WTC11 (cell line): ENCODE data around the gene DNMT3A.

Experiments used
- ATF2 ChIP-seq: sonication (generic); formaldehyde crosslinking; IDR thresholded peaks from 2 replicates; pipeline ENCODE4 v1.8.1; 2022; ENCODE audit warnings: low read depth, missing genetic modification reagents, borderline replicate concordance
- CTCF ChIP-seq: fragments of 200-600 bp; IDR thresholded peaks from 2 replicates; pipeline ENCODE4 v1.8.0; 2022; ENCODE audit warnings: antibody characterized with exemption
- FOXP1 ChIP-seq: sonication (generic); formaldehyde crosslinking; IDR thresholded peaks from 2 replicates; pipeline ENCODE4 v1.8.0; 2022; ENCODE audit warnings: missing genetic modification reagents, mild to moderate bottlenecking, moderate library complexity, borderline replicate concordance
- MAX ChIP-seq: sonication (generic); formaldehyde crosslinking; IDR thresholded peaks from 2 replicates; pipeline ENCODE4 v1.8.0; 2022; ENCODE audit warnings: mild to moderate bottlenecking, missing genetic modification reagents
- PRRX2 ChIP-seq: fragments of 250-450 bp; sonication (Bioruptor Pico); IDR thresholded peaks from 2 replicates; pipeline ENCODE4 v1.8.0; 2021; ENCODE audit warnings: mild to moderate bottlenecking
- SMAD4 ChIP-seq: sonication (generic); formaldehyde crosslinking; IDR thresholded peaks from 2 replicates; pipeline ENCODE4 v1.8.0; 2022; ENCODE audit warnings: mild to moderate bottlenecking, missing genetic modification reagents
- SP1 ChIP-seq: sonication (generic); formaldehyde crosslinking; conservative IDR thresholded peaks from 2 replicates; pipeline ENCODE4 v1.8.1; 2022; ENCODE audit warnings: missing genetic modification reagents
- USF2 ChIP-seq: sonication (generic); formaldehyde crosslinking; IDR thresholded peaks from 2 replicates; pipeline ENCODE4 v1.8.1; 2023; ENCODE audit warnings: mild to moderate bottlenecking, missing genetic modification reagents, moderate library complexity
- ZBTB21 ChIP-seq: sonication (generic); formaldehyde crosslinking; IDR thresholded peaks from 2 replicates; pipeline ENCODE4 v1.8.1; 2023; ENCODE audit warnings: mild to moderate bottlenecking, missing genetic modification reagents, borderline replicate concordance
- ZNF121 ChIP-seq: sonication (generic); formaldehyde crosslinking; IDR thresholded peaks from 2 replicates; pipeline ENCODE4 v1.8.0; 2023; ENCODE audit warnings: missing genetic modification reagents
- ZNF232 ChIP-seq: sonication (generic); formaldehyde crosslinking; IDR thresholded peaks from 2 replicates; pipeline ENCODE4 v1.8.0; 2022; ENCODE audit warnings: mild to moderate bottlenecking, missing genetic modification reagents
- ZNF423 ChIP-seq: fragments of 250-450 bp; sonication (Bioruptor Pico); IDR thresholded peaks from 2 replicates; pipeline ENCODE4 v2.1.2; 2022; ENCODE audit warnings: mild to moderate bottlenecking, moderate library complexity

GRCh38 chr2:25243995-25244394, 97.7 kb downstream of the DNMT3A start:
- no peak for TF ChIP-seq ZBTB21 (CRISPR knock-in tag)
- no peak for TF ChIP-seq CTCF
- TF ChIP-seq USF2 (CRISPR knock-in tag): no peak
- no peak for TF ChIP-seq FOXP1
- TF ChIP-seq ZNF121: no peak
- TF ChIP-seq ZNF423: no peak
- TF ChIP-seq SMAD4 (CRISPR knock-in tag): no peak
- TF ChIP-seq SP1 (CRISPR knock-in tag): no peak
- TF ChIP-seq ZNF232 (CRISPR knock-in tag): no peak
- TF ChIP-seq PRRX2 (CRISPR knock-in tag): no peak
- TF ChIP-seq MAX (CRISPR knock-in tag): no peak
- TF ChIP-seq ATF2 (CRISPR knock-in tag): no peak
